Activated CD4-positive, alpha-beta memory T cell treated with anti-CD3 and anti-CD28 coated beads for 36 hours (primary cell): ENCODE measurements around the gene CMC1. TPM values are rescaled to one million over a fixed set of nuclear protein-coding genes. Genes with fewer than 3 reads are reported as not detected.
"Not testable (repeated sequence)": the region's sequence is repeated elsewhere in the genome, so short reads cannot be mapped to it uniquely, and the experiment has no call there.

Source experiments
- CTCF ChIA-PET: fragments of 350-600 bp; sonication (Branson Sonifier 250); formaldehyde crosslinking; loops from one replicate; lab custom pipeline; 2021; ENCODE audit warnings: antibody characterized with exemption, inconsistent platforms; lab: Charles Lee
- POLR2A ChIA-PET: fragments of 350-600 bp; sonication (Branson Sonifier 250); formaldehyde crosslinking; loops from one replicate; lab custom pipeline; 2021; ENCODE audit warnings: antibody characterized with exemption; lab: Charles Lee
- DNase-seq: peaks from one replicate; pipeline ENCODE4 v3.0.0-alpha.2; 2020
- H3K27ac Mint-ChIP-seq: one replicate; pipeline ENCODE4 v1.8.0; 2021; ENCODE audit warnings: mixed read lengths
- H3K27me3 Mint-ChIP-seq: one replicate; pipeline ENCODE4 v1.8.0; 2021; ENCODE audit warnings: mixed read lengths
- H3K36me3 Mint-ChIP-seq: one replicate; pipeline ENCODE4 v1.8.0; 2021; ENCODE audit warnings: mixed read lengths
- H3K4me1 Mint-ChIP-seq: one replicate; pipeline ENCODE4 v1.8.0; 2021; ENCODE audit warnings: low read depth, mixed read lengths
- H3K4me3 Mint-ChIP-seq: one replicate; pipeline ENCODE4 v1.8.0; 2021; ENCODE audit warnings: mild to moderate bottlenecking, mixed read lengths
- H3K9me3 Mint-ChIP-seq: one replicate; pipeline ENCODE4 v1.8.0; 2021; ENCODE audit warnings: mixed read lengths
- intact Hi-C: fragments of 100-400 bp; cut with micrococcal nuclease; formaldehyde crosslinking; loops from one replicate; pipeline ENCODE4 v1.15.1; 2023
- total RNA-seq, 2 experiments: library from RNA; stranded (reverse); gene quantifications; one replicate each; pipeline ENCODE4 v1.2.3, GENCODE V29; 2021

CMC1 gene
- total RNA-seq, 2 experiments from 2014 or later, result 27.5 to 28.6 TPM

- Mint-ChIP-seq H3K36me3 (peaks cover 8% of the 10 kb centered on the region), H3K4me3 (no peak overlapping the region), H3K4me1 (peaks cover 43% of the 10 kb centered on the region), H3K27ac (no peak overlapping the region), H3K27me3 (no peaks in the 10 kb centered on the region), H3K9me3 (no peaks in the 10 kb centered on the region)
- intact Hi-C loops, result no loop called here
- DNase-seq, result no peak
- POLR2A ChIA-PET, result no interaction called here
- CTCF ChIA-PET, result interaction anchor here (0.6 kb wide), 1 partner anchor 30 kb away, joined by 3 read pairs; no protein-coding TSS in a partner anchor
These were observed 10.6 kb downstream of the CMC1 start for GRCh38 chr3:28252001-28252431.

- CTCF ChIA-PET, result interaction anchor here (0.6 to 1.4 kb wide), 2 partner anchors 33 to 541 kb away, joined by 3 to 5 read pairs; no protein-coding TSS in a partner anchor
- DNase-seq, result no peak
- intact Hi-C loops, result no loop called here
- POLR2A ChIA-PET, result no interaction called here
- H3K36me3 Mint-ChIP-seq, result peaks cover 8% of the 10 kb centered on the region
- H3K27ac Mint-ChIP-seq, result no peak overlapping the region
- H3K4me1 Mint-ChIP-seq, result peaks cover 33% of the 10 kb centered on the region
- no peaks in the 10 kb centered on the region for H3K27me3 Mint-ChIP-seq
- H3K9me3 Mint-ChIP-seq, result no peaks in the 10 kb centered on the region
- H3K4me3 Mint-ChIP-seq, result no peak overlapping the region
These were observed 11.8 kb downstream of the CMC1 start for GRCh38 chr3:28253040-28253715.

- ChIA-PET POLR2A (no interaction called here), CTCF (no interaction called here)
- Mint-ChIP-seq H3K27me3 (no peaks in the 10 kb centered on the region), H3K36me3 (peaks cover 9% of the 10 kb centered on the region), H3K9me3 (no peaks in the 10 kb centered on the region), H3K4me1 (no peaks in the 10 kb centered on the region), H3K4me3 (no peak overlapping the region), H3K27ac (no peak overlapping the region)
- intact Hi-C loops, result no loop called here
- no peak for DNase-seq
These were observed 20.6 kb downstream of the CMC1 start for GRCh38 chr3:28262001-28262400.

GRCh38 chr3:28265641-28266040 is 24.2 kb downstream of the CMC1 start:
- POLR2A ChIA-PET, result no interaction called here
- H3K36me3 Mint-ChIP-seq, result peaks cover 28% of the 10 kb centered on the region
- intact Hi-C loops, result no loop called here
- CTCF ChIA-PET, result no interaction called here
- DNase-seq, result no peak
- H3K4me1 Mint-ChIP-seq, result no peaks in the 10 kb centered on the region
- no peak overlapping the region for H3K27ac Mint-ChIP-seq
- no peaks in the 10 kb centered on the region for H3K27me3 Mint-ChIP-seq
- H3K9me3 Mint-ChIP-seq, result peaks cover 4% of the 10 kb centered on the region
- no peak overlapping the region for H3K4me3 Mint-ChIP-seq

- Mint-ChIP-seq H3K4me1 (no peaks in the 10 kb centered on the region), H3K36me3 (peaks cover 51% of the 10 kb centered on the region), H3K27ac (no peak overlapping the region), H3K27me3 (no peaks in the 10 kb centered on the region), H3K9me3 (peaks cover 20% of the 10 kb centered on the region), H3K4me3 (no peak overlapping the region)
- CTCF ChIA-PET, result interaction anchor here (1.0 kb wide), 2 partner anchors 18 to 60 kb away, joined by 3 to 4 read pairs; no protein-coding TSS in a partner anchor
- intact Hi-C loops, result no loop called here
- no peak for DNase-seq
- POLR2A ChIA-PET, result no interaction called here
These were observed 26.8 kb downstream of the CMC1 start for GRCh38 chr3:28267984-28268849.

GRCh38 chr3:28268989-28269388 is 27.6 kb downstream of the CMC1 start:
- CTCF ChIA-PET, result interaction anchor here (0.6 kb wide), 1 partner anchor 49 kb away, joined by 3 read pairs; no protein-coding TSS in a partner anchor
- Mint-ChIP-seq H3K36me3 (peaks cover 56% of the 10 kb centered on the region), H3K4me3 (no peak overlapping the region), H3K27me3 (no peaks in the 10 kb centered on the region), H3K27ac (no peak overlapping the region), H3K4me1 (no peaks in the 10 kb centered on the region), H3K9me3 (peaks cover 28% of the 10 kb centered on the region)
- intact Hi-C loops, result no loop called here
- POLR2A ChIA-PET, result no interaction called here
- no peak for DNase-seq

- H3K27ac Mint-ChIP-seq, intact Hi-C loops: not testable (repeated sequence)
- H3K36me3 Mint-ChIP-seq, result peaks cover 56% of the 10 kb centered on the region
These were observed 28.5 kb downstream of the CMC1 start for GRCh38 chr3:28269884-28270283.

GRCh38 chr3:28273837-28274236 is 32.4 kb downstream of the CMC1 start:
- Mint-ChIP-seq H3K9me3 (peaks cover 33% of the 10 kb centered on the region), H3K36me3 (peaks cover 61% of the 10 kb centered on the region), H3K4me1 (peaks cover under 1% of the 10 kb centered on the region), H3K4me3 (no peak overlapping the region), H3K27me3 (no peaks in the 10 kb centered on the region), H3K27ac (no peak overlapping the region)
- intact Hi-C loops, result no loop called here
- CTCF ChIA-PET, result interaction anchor here (2.5 kb wide), 1 partner anchor 13 kb away, joined by 8 read pairs; no protein-coding TSS in a partner anchor
- POLR2A ChIA-PET, result no interaction called here
- DNase-seq, result no peak

More at GRCh38 chr3:28269884-28270283, 28.5 kb downstream of the CMC1 start:
- peaks cover 33% of the 10 kb centered on the region for H3K9me3 Mint-ChIP-seq
- POLR2A ChIA-PET, H3K4me1 Mint-ChIP-seq, DNase-seq, H3K4me3 Mint-ChIP-seq, H3K27me3 Mint-ChIP-seq: not testable (repeated sequence)
- CTCF ChIA-PET, result interaction anchor here (0.6 kb wide), 1 partner anchor 9 kb away, joined by 3 read pairs; no protein-coding TSS in a partner anchor

- Mint-ChIP-seq H3K4me3 (no peak overlapping the region), H3K27me3 (no peaks in the 10 kb centered on the region), H3K9me3 (peaks cover 6% of the 10 kb centered on the region), H3K36me3 (peaks cover 18% of the 10 kb centered on the region), H3K27ac (no peak overlapping the region), H3K4me1 (peaks cover 2% of the 10 kb centered on the region)
- POLR2A ChIA-PET, result no interaction called here
- intact Hi-C loops, result no loop called here
- CTCF ChIA-PET, result no interaction called here
- no peak for DNase-seq
These were observed 37.5 kb downstream of the CMC1 start for GRCh38 chr3:28278918-28279317.

GRCh38 chr3:28279770-28280169 is 38.4 kb downstream of the CMC1 start:
- peaks cover 4% of the 10 kb centered on the region for H3K4me1 Mint-ChIP-seq
- peaks cover 13% of the 10 kb centered on the region for H3K36me3 Mint-ChIP-seq
- intact Hi-C loops, result no loop called here
- ChIA-PET POLR2A (no interaction called here), CTCF (no interaction called here)
- DNase-seq, result no peak
- no peak overlapping the region for H3K27ac Mint-ChIP-seq
- peaks cover under 1% of the 10 kb centered on the region for H3K9me3 Mint-ChIP-seq
- H3K27me3 Mint-ChIP-seq, result no peaks in the 10 kb centered on the region
- no peak overlapping the region for H3K4me3 Mint-ChIP-seq

- no peak for DNase-seq
- Mint-ChIP-seq H3K4me1 (peaks cover 6% of the 10 kb centered on the region), H3K27ac (no peak overlapping the region), H3K27me3 (no peaks in the 10 kb centered on the region), H3K36me3 (peaks cover 6% of the 10 kb centered on the region), H3K4me3 (no peak overlapping the region), H3K9me3 (no peaks in the 10 kb centered on the region)
- ChIA-PET CTCF (no interaction called here), POLR2A (no interaction called here)
- intact Hi-C loops, result no loop called here
These were observed 39.4 kb downstream of the CMC1 start for GRCh38 chr3:28280781-28281180.

GRCh38 chr3:28286595-28286994 is 45.2 kb downstream of the CMC1 start:
- no peak overlapping the region for H3K27ac Mint-ChIP-seq
- H3K27me3 Mint-ChIP-seq, result no peaks in the 10 kb centered on the region
- H3K36me3 Mint-ChIP-seq, result peaks cover 12% of the 10 kb centered on the region
- H3K4me1 Mint-ChIP-seq, result peaks cover 13% of the 10 kb centered on the region
- POLR2A ChIA-PET, result no interaction called here
- intact Hi-C loops, result loop anchor here (1.0 kb wide), 2 partner anchors 42 to 574 kb away; no protein-coding TSS in a partner anchor
- DNase-seq, result no peak
- no peaks in the 10 kb centered on the region for H3K9me3 Mint-ChIP-seq
- CTCF ChIA-PET, result interaction anchor here (0.6 to 5.4 kb wide), 7 partner anchors 14 to 574 kb away, joined by 3 to 38 read pairs (median 4); partner anchors contain the start of gene EOMES
- no peak overlapping the region for H3K4me3 Mint-ChIP-seq
